Sigmoid colon (tissue), 7 donors: ENCODE measurements around the gene RNF215. TPM values are rescaled to one million over a fixed set of nuclear protein-coding genes. Genes with fewer than 3 reads are reported as not detected.

Experiments
- DNase-seq: peaks from one replicate; pipeline ENCODE4 v3.0.0-alpha.2; 2019
- H3K27ac ChIP-seq, 4 donors: fragments of 200-600 bp; sonication (generic); one replicate each; pipeline ENCODE4 v1.5.1; 2016 to 2019; ENCODE audit warnings: mild to moderate bottlenecking in 1 of 4
- H3K27me3 ChIP-seq, 3 donors: fragments of 200-600 bp; sonication (generic); one replicate each; pipeline ENCODE4 v1.5.1; 2019; ENCODE audit warnings: mild to moderate bottlenecking in 1 of 3
- H3K36me3 ChIP-seq, 4 donors: fragments of 200-600 bp; sonication (generic); one replicate each; pipeline ENCODE4 v1.5.1; 2016 to 2019
- H3K4me1 ChIP-seq, 4 donors: fragments of 200-600 bp; sonication (generic); one replicate each; pipeline ENCODE4 v1.5.1; 2017 to 2019
- H3K4me3 ChIP-seq, 4 donors: fragments of 200-600 bp; sonication (generic); one replicate each; pipeline ENCODE4 v1.5.1; 2017 to 2019; ENCODE audit warnings: mild to moderate bottlenecking in 2 of 4, moderate library complexity in 1 of 4
- H3K9me3 ChIP-seq, 4 donors: fragments of 200-600 bp in 3 of 4; sonication (generic) in 3 of 4; one replicate each; pipeline versions ENCODE4 v1.5.1 to v1.6.1; 2013 to 2019
- CTCF ChIP-seq, 4 experiments: fragments of 450-650 bp in 3 of 4; fragments of 200-600 bp in 1 of 4; IDR thresholded peaks; one replicate each; pipeline ENCODE4 v1.5.1; 2016 to 2019; ENCODE audit warnings: antibody characterized with exemption in 4 of 4, mild to moderate bottlenecking in 3 of 4, moderate library complexity in 2 of 4
- EP300 ChIP-seq, 4 donors: sonication (generic); formaldehyde crosslinking; IDR thresholded peaks; one replicate each; pipeline ENCODE4 v1.6.1; 2017; ENCODE audit warnings: antibody characterized with exemption in 4 of 4
- POLR2A ChIP-seq, 2 donors: fragments of 450-650 bp; IDR thresholded peaks; one replicate each; pipeline ENCODE4 v1.6.1; 2016; ENCODE audit warnings: antibody characterized with exemption in 2 of 2, mild to moderate bottlenecking in 2 of 2, moderate library complexity in 2 of 2
- POLR2AphosphoS5 ChIP-seq, 4 donors: sonication (generic); formaldehyde crosslinking; IDR thresholded peaks; one replicate each; pipeline ENCODE4 v1.6.1; 2017; ENCODE audit warnings: antibody characterized with exemption in 4 of 4
- WGBS, 2 donors: extraction: QIAGEN DNeasy Blood & Tissue Kit; methylation state at CpG; one replicate each; pipeline ENCODE4 v1.1.7; 2013; 5-methylcytosine and 5-hydroxymethylcytosine counted together
- intact Hi-C: fragments of 100-400 bp; cut with DNase I; formaldehyde crosslinking; loops from one replicate; pipeline ENCODE4 v1.15.1; 2023
- polyA plus RNA-seq, 3 donors: library from polyadenylated mRNA; stranded (reverse); fragments of 200-250 nt; gene quantifications; one replicate each; pipeline ENCODE4 v1.2.3, GENCODE V29; 2013
- total RNA-seq, 4 donors: library from RNA; depleted of rRNA; stranded (reverse); fragments of >200 nt; gene quantifications; one replicate each; pipeline ENCODE4 v1.1.0, GENCODE V29; 2016
- donor health status: healthy with polysubstance abuse.
- donor health status: Bipolar disorder and iron deficiency.
- donor health status: healthy.

The RNF215 gene
- 10 to 100 TPM; 12.2 to 21.6 (median 13.0) TPM for total RNA-seq
- polyA plus RNA-seq, result 1 to 10 TPM in 2 of 3 donors, under 1 TPM in 1; 0.92 to 7.1 (median 1.8) TPM

GRCh38 chr22:30386960-30387827, at the start of gene RNF215:
Gene RNF215 (minus strand): TSS chr22:30387411. CDS start chr22:30387313, 98 bp downstream.
- Histone ChIP-seq H3K27ac (peak within 1 kb of the TSS; percentile 76 to 86 (median 81)), H3K9me3 (no peaks in the 10 kb centered on the region), H3K36me3 (peaks cover 0 to 15% (median 3%) of the 10 kb centered on the region in 4 donors), H3K27me3 (no peaks in the 10 kb centered on the region), H3K4me1 (peaks cover 3 to 16% (median 14%) of the 10 kb centered on the region in 4 donors), H3K4me3 (peak within 1 kb of the TSS; percentile 46 to 67 (median 62))
- WGBS, 2 donors, result 2% methylated on average over 95 of the region's 95 CpGs
- no peak for TF ChIP-seq POLR2AphosphoS5 (IDR thresholded peaks at IDR 0.05)
- peak; percentile 92 to 94 (median 94) for TF ChIP-seq CTCF (IDR thresholded peaks at IDR 0.05)
- TF ChIP-seq POLR2A (IDR thresholded peaks at IDR 0.05), result no peak
- no peak for TF ChIP-seq EP300 (IDR thresholded peaks at IDR 0.05)
- intact Hi-C loops, result loop anchor here (1.0 to 5.0 kb wide), 6 partner anchors 30 to 276 kb away; partner anchors contain the start of genes CCDC157 and SF3A1
- DNase-seq, result peak; percentile 88

GRCh38 chr22:30436196-30436595, 49.0 kb upstream of the RNF215 start:
- H3K27ac ChIP-seq, result no peak overlapping the region
- H3K9me3 ChIP-seq, result no peaks in the 10 kb centered on the region
- H3K36me3 ChIP-seq, result no peaks in the 10 kb centered on the region
- H3K27me3 ChIP-seq, result peaks cover 0 to 5% (median 0%) of the 10 kb centered on the region in 3 donors
- no peaks in the 10 kb centered on the region for H3K4me1 ChIP-seq
- no peak for TF ChIP-seq EP300 (IDR thresholded peaks at IDR 0.05)
- no peak for TF ChIP-seq POLR2A (IDR thresholded peaks at IDR 0.05)
- no peak for TF ChIP-seq CTCF (IDR thresholded peaks at IDR 0.05)
- TF ChIP-seq POLR2AphosphoS5 (IDR thresholded peaks at IDR 0.05), result no peak
- WGBS, 2 donors, result 89 to 93% methylated on average over 2 of the region's 2 CpGs
- intact Hi-C loops, result no loop called here
- no peak overlapping the region for H3K4me3 ChIP-seq
- DNase-seq, result no peak

- no peak for DNase-seq
- Histone ChIP-seq H3K36me3 (no peaks in the 10 kb centered on the region), H3K27me3 (peaks cover 0 to 5% (median 0%) of the 10 kb centered on the region in 3 donors), H3K4me3 (no peak overlapping the region), H3K9me3 (no peaks in the 10 kb centered on the region), H3K4me1 (no peaks in the 10 kb centered on the region), H3K27ac (no peak overlapping the region)
- intact Hi-C loops, result no loop called here
- WGBS, 2 donors, result 67 to 88% methylated on average over 6 of the region's 6 CpGs
- TF ChIP-seq CTCF (IDR thresholded peaks at IDR 0.05) (no peak), EP300 (IDR thresholded peaks at IDR 0.05) (no peak), POLR2A (IDR thresholded peaks at IDR 0.05) (no peak), POLR2AphosphoS5 (IDR thresholded peaks at IDR 0.05) (no peak)
Measured at GRCh38 chr22:30435674-30436126, 48.5 kb upstream of the RNF215 start.

- H3K36me3 ChIP-seq, result no peaks in the 10 kb centered on the region
- 70 to 80% methylated on average over 1 of the region's 1 CpG for WGBS, 2 donors
- no peak overlapping the region for H3K27ac ChIP-seq
- intact Hi-C loops, result no loop called here
- no peaks in the 10 kb centered on the region for H3K9me3 ChIP-seq
- no peaks in the 10 kb centered on the region for H3K4me1 ChIP-seq
- DNase-seq, result no peak
- H3K4me3 ChIP-seq, result no peak overlapping the region
- no peak for TF ChIP-seq EP300 (IDR thresholded peaks at IDR 0.05)
- H3K27me3 ChIP-seq, result peaks cover 0 to 2% (median 0%) of the 10 kb centered on the region in 3 donors
Measured at GRCh38 chr22:30434843-30435242, 47.6 kb upstream of the RNF215 start.

GRCh38 chr22:30433773-30434172, 46.6 kb upstream of the RNF215 start:
- intact Hi-C loops, result no loop called here
- Histone ChIP-seq H3K4me3 (no peak overlapping the region), H3K9me3 (no peaks in the 10 kb centered on the region), H3K27me3 (no peaks in the 10 kb centered on the region), H3K27ac (no peak overlapping the region), H3K36me3 (no peaks in the 10 kb centered on the region), H3K4me1 (no peaks in the 10 kb centered on the region)
- no peak for DNase-seq
- 92 to 96% methylated on average over 1 of the region's 1 CpG for WGBS, 2 donors
- no peak for TF ChIP-seq EP300 (IDR thresholded peaks at IDR 0.05)
- TF ChIP-seq POLR2A (IDR thresholded peaks at IDR 0.05), result no peak
- no peak for TF ChIP-seq CTCF (IDR thresholded peaks at IDR 0.05)
- no peak for TF ChIP-seq POLR2AphosphoS5 (IDR thresholded peaks at IDR 0.05)
